Measurements from ENCODE around the gene CDK2AP2.
"Not testable (repeated sequence)": the region's sequence is repeated elsewhere in the genome, so short reads cannot be mapped to it uniquely, and the experiment has no call there.

CDK2AP2 gene

DNA sequence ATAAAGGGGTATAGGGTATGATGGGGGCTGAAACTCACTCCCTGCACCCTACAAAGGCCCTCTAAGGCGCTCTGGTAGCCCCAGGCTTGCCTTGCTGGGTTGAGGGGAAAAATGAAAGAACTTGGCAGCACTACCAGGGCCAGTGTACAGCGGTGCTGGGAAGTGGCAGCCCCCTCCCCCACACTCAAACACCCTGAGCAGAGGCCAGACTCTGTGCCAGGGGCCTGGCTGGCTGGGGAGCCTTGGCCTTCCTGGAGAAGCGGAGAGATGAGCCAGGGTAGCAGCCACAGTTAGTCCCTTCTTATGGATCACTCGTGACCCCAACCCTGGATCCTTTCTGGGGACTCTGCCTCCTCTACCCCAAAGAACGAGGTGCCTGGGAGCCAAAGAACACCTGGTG lies 41.6 kb downstream of the CDK2AP2 start:
- DNase-seq (ENCODE audit: low read depth in 2 of 2), result no peak

DNA sequence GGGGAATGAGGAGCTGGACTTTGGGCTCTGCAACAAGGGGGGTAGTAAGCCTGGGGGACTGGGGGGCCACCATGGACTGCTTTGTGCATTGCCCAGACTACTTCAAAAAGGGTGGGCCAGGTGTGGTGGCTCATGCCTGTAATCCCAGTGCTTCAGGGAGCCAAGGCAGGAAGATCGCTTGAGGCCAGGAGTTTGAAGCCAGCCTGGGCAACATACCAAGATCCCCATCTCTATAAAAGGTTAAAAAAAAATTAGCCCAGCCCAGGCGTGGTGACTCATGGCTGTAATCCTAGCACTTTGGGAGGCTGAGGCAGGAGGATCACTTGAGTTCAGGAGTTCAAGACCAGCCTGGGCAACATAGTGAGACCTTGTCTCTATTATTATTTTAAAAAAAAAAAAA lies 42.4 kb downstream of the CDK2AP2 start:
- DNase-seq (ENCODE audit: low read depth in 2 of 2), result not testable (repeated sequence)

DNA sequence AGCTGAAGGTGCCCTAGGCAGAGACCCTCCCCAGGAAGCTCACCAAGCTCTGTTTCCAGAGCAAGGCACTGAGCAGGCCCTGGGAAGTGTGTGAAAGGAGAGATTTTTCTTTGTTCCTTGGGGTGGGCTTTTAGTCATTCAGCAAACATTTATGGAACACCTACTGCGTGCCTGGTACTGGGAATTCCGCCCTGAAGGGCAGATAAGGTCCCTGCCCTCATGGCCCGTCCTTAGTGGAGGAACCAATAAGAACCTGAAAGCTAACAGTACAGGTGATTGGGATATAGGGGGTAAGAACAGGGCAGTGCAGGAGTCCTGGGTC lies 42.8 kb downstream of the CDK2AP2 start:
- no peak for DNase-seq (ENCODE audit: low read depth in 2 of 2)

GRCh38 chr11:67464411-67465188 lies 43.4 kb downstream of the CDK2AP2 start:
- peak; percentile 88 to 92 for DNase-seq (ENCODE audit: low read depth in 2 of 2)

- DNase-seq (ENCODE audit: low read depth in 2 of 2), result no peak
These were observed 44.1 kb downstream of the CDK2AP2 start for GRCh38 chr11:67463680-67464410.

DNA sequence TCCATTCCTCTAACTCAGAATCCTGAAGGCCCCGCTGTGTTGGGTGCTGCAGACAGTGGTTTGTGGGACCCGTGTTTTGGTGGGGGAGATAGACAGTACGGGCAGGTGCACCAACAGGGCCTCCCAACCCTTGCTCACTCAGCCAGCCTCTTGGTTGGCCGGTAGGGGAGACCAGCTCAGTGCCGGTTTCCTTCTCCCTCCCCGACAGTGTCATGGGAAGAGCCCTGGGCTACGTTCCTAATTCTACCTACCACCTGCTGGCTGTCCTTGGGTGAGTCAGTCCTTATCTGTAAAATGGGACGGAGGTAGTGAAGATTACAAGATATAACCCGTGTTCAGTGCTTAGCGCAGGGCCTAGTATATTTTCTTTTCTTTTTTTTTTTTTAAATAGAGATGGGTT lies 44.8 kb downstream of the CDK2AP2 start:
- DNase-seq (ENCODE audit: low read depth in 2 of 2), result no peak

- DNase-seq (ENCODE audit: low read depth in 2 of 2), result no peak
These were observed 49.7 kb downstream of the CDK2AP2 start for GRCh38 chr11:67458266-67458665.

DNA sequence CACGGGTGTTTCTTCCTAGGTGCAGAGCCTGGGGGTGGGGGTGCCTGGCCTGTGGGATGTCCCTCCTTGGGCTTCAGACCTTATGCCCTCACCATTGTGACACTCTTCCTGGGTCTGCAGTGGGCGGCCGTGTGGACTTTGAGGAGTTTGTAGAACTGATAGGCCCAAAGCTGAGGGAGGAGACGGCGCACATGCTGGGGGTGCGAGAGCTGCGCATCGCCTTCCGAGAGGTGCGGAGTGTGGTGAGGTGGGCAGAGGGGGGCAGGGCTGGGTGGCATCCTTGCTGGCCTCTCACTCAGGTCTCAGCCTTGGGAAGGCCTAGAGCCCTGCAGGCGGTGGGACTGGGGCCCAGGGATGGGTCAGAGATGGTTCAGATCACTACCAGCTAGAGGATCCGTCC lies 50.5 kb downstream of the CDK2AP2 start:
- no peak for DNase-seq (ENCODE audit: low read depth in 2 of 2)
